Vagina (tissue), 2 donors: Measurements from ENCODE around the gene SSBP2. TPM values are rescaled to one million over a fixed set of nuclear protein-coding genes. Genes with fewer than 3 reads are reported as not detected.
"Not testable (repeated sequence)": the region's sequence is repeated elsewhere in the genome, so short reads cannot be mapped to it uniquely, and the experiment has no call there.

ENCODE experiments used
- DNase-seq, 2 donors: peaks; one replicate each; pipeline ENCODE4 v3.0.0-alpha.2; 2017; ENCODE audit errors: extremely low spot score in 2 of 2
- H3K27ac ChIP-seq: fragments of 200-600 bp; sonication (generic); one replicate; pipeline ENCODE4 v1.5.1; 2019
- H3K27me3 ChIP-seq: fragments of 200-600 bp; sonication (generic); one replicate; pipeline ENCODE4 v1.5.1; 2019
- H3K36me3 ChIP-seq, 2 donors: fragments of 200-600 bp; sonication (generic); one replicate each; pipeline ENCODE4 v1.5.1; 2017 to 2019
- H3K4me1 ChIP-seq: fragments of 200-600 bp; sonication (generic); one replicate; pipeline ENCODE4 v1.5.1; 2019
- H3K4me3 ChIP-seq, 2 donors: fragments of 200-600 bp; sonication (generic); 1 replicate in 1 of 2; 2 replicates in 1 of 2; pipeline ENCODE4 v1.5.1; 2016 to 2019
- H3K9me3 ChIP-seq: fragments of 200-600 bp; sonication (generic); one replicate; pipeline ENCODE4 v1.5.1; 2019
- POLR2A ChIP-seq, 2 donors: fragments of 450-650 bp; IDR thresholded peaks; one replicate each; pipeline ENCODE4 v1.6.1; 2017; ENCODE audit warnings: antibody characterized with exemption in 2 of 2, mild to moderate bottlenecking in 2 of 2, moderate library complexity in 2 of 2
- POLR2AphosphoS5 ChIP-seq, 2 donors: sonication (generic); formaldehyde crosslinking; IDR thresholded peaks; one replicate each; pipeline ENCODE4 v1.9.0; 2017; ENCODE audit warnings: antibody characterized with exemption in 2 of 2, mild to moderate bottlenecking in 2 of 2, low read depth in 1 of 2; ENCODE audit not compliant: insufficient read depth in 1 of 2
- intact Hi-C: fragments of 100-400 bp; cut with DNase I; formaldehyde crosslinking; loops from one replicate; pipeline ENCODE4 v1.15.1; 2023
- total RNA-seq: library from RNA; depleted of rRNA; stranded (reverse); fragments of >200 nt; gene quantifications from one replicate; pipeline ENCODE4 v1.2.3, GENCODE V29; 2016
- TF ChIP-seq, protein P1 (sequence below), 3 experiments: fragments of 450-650 bp in 2 of 3; fragments of 200-600 bp in 1 of 3; sonication (generic) in 1 of 3; IDR thresholded peaks; one replicate each; pipeline ENCODE4 v1.5.1; 2017 to 2019; ENCODE audit warnings: antibody characterized with exemption in 3 of 3, mild to moderate bottlenecking in 2 of 3, moderate library complexity in 2 of 3

SSBP2 gene
- total RNA-seq, 1 donor from 2014 or later: 66.3 TPM

DNA sequence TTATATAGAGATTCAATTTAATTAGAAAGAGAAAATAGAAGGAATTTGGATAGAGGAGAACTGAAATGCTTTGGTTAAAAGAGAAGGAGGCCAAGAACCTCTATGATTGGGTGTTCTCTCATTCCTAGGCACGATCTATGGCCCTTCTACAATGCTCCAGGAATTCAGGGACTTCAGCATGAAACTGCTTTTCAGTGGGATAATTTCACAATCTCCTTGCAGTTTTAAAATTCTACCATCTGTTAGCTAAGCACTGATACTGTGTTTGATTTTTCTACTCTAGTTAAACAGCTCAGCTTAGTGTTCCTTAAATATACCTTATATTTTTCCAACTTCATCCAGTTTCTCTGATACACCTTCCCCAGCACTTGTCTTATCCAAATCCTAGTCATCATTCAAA is 141.9 kb downstream of the SSBP2 start:
- no peaks in the 10 kb centered on the region for H3K27me3 ChIP-seq
- no peak overlapping the region for H3K27ac ChIP-seq
- H3K9me3 ChIP-seq: peaks cover 4% of the 10 kb centered on the region
- DNase-seq: no peak
- TF ChIP-seq POLR2AphosphoS5 (IDR thresholded peaks at IDR 0.05; ENCODE audit: insufficient read depth in 1 of 2, low read depth in 1 of 2) (no peak), POLR2A (IDR thresholded peaks at IDR 0.05) (no peak)
- TF ChIP-seq, protein P1, sequence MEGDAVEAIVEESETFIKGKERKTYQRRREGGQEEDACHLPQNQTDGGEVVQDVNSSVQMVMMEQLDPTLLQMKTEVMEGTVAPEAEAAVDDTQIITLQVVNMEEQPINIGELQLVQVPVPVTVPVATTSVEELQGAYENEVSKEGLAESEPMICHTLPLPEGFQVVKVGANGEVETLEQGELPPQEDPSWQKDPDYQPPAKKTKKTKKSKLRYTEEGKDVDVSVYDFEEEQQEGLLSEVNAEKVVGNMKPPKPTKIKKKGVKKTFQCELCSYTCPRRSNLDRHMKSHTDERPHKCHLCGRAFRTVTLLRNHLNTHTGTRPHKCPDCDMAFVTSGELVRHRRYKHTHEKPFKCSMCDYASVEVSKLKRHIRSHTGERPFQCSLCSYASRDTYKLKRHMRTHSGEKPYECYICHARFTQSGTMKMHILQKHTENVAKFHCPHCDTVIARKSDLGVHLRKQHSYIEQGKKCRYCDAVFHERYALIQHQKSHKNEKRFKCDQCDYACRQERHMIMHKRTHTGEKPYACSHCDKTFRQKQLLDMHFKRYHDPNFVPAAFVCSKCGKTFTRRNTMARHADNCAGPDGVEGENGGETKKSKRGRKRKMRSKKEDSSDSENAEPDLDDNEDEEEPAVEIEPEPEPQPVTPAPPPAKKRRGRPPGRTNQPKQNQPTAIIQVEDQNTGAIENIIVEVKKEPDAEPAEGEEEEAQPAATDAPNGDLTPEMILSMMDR (IDR thresholded peaks at IDR 0.05): no peak
- no peak overlapping the region for H3K4me3 ChIP-seq
- intact Hi-C loops: no loop called here
- H3K4me1 ChIP-seq: no peaks in the 10 kb centered on the region
- peaks cover 0 to 6% of the 10 kb centered on the region in 2 donors for H3K36me3 ChIP-seq

DNA sequence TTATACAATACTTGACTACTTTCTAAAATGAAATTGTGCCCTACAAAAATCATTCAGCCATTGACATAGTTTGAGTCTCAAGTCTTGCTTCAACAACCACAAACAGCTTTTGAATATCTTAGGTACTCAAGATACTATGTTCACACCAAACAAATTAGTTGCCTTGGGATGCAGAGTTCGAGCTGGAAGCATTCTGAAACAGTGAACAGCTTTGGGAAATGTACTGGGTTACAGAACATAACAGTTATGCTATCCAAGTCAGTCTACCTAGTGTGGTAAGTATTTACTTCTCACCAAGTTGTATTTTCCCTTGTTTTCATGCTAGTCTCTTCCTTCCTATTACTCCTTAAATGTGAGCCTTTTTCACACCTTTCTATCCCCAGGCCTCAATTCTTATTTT is 143.2 kb downstream of the SSBP2 start:
- no peak for TF ChIP-seq POLR2AphosphoS5 (IDR thresholded peaks at IDR 0.05; ENCODE audit: insufficient read depth in 1 of 2, low read depth in 1 of 2)
- no peaks in the 10 kb centered on the region for H3K27me3 ChIP-seq
- intact Hi-C loops: no loop called here

DNA sequence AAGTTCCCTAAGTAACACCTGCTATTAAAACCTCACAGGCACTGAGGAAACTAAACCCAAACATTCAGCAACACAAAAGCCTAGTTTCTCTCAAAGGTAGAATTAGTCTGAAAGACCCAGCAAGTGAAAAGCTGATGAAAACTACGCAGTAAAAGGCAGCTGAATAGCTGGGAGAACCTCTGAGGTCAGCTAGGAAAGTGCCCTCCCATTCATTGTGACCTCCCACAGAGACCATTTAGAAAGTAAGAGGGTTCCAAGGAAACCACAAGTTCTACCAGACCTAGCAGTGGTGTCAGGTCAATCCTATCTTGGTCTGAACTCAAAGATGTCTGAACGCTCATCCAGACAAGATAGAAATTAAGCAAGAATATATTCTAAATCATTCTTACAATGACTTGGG is 144.7 kb downstream of the SSBP2 start:
- TF ChIP-seq POLR2AphosphoS5 (IDR thresholded peaks at IDR 0.05; ENCODE audit: insufficient read depth in 1 of 2, low read depth in 1 of 2): no peak
- no peak for TF ChIP-seq POLR2A (IDR thresholded peaks at IDR 0.05)
- peaks cover 4% of the 10 kb centered on the region for H3K9me3 ChIP-seq
- no peaks in the 10 kb centered on the region for H3K27me3 ChIP-seq
- intact Hi-C loops: no loop called here
- no peak for DNase-seq
- H3K36me3 ChIP-seq: no peaks in the 10 kb centered on the region
- H3K4me1 ChIP-seq: no peaks in the 10 kb centered on the region
- H3K27ac ChIP-seq: no peak overlapping the region
- H3K4me3 ChIP-seq: no peak overlapping the region

More for the DNA sequence above, 143.2 kb downstream of the SSBP2 start:
- DNase-seq: no peak
- Histone ChIP-seq H3K4me3 (no peak overlapping the region), H3K27ac (no peak overlapping the region), H3K4me1 (no peaks in the 10 kb centered on the region), H3K9me3 (peaks cover 4% of the 10 kb centered on the region), H3K36me3 (no peaks in the 10 kb centered on the region)

DNA sequence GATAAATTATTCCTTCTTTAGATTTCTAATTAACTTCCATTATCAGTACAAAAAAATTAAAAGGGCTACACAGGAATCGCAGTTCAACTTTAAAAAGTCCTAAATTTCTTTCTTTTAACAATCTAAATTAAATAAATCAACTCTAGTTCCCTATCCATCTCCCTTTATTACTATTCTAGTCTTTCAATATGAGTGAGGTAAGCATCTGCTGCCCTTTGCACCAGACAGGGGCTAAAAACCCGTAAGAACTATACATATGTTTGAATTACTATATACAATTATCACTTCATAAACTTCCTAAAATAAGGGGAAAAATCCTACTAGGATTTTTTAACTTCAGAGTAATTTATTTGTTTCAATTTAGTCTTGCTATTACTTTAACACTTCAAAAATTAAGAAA is 145.6 kb downstream of the SSBP2 start:
- Histone ChIP-seq H3K4me1 (no peaks in the 10 kb centered on the region), H3K9me3 (peaks cover 4% of the 10 kb centered on the region), H3K27me3 (no peaks in the 10 kb centered on the region), H3K36me3 (no peaks in the 10 kb centered on the region), H3K4me3 (no peak overlapping the region), H3K27ac (no peak overlapping the region)
- intact Hi-C loops: no loop called here
- TF ChIP-seq, protein P1 (IDR thresholded peaks at IDR 0.05): no peak
- TF ChIP-seq POLR2A (IDR thresholded peaks at IDR 0.05) (no peak), POLR2AphosphoS5 (IDR thresholded peaks at IDR 0.05; ENCODE audit: insufficient read depth in 1 of 2, low read depth in 1 of 2) (no peak)
- DNase-seq: no peak

DNA sequence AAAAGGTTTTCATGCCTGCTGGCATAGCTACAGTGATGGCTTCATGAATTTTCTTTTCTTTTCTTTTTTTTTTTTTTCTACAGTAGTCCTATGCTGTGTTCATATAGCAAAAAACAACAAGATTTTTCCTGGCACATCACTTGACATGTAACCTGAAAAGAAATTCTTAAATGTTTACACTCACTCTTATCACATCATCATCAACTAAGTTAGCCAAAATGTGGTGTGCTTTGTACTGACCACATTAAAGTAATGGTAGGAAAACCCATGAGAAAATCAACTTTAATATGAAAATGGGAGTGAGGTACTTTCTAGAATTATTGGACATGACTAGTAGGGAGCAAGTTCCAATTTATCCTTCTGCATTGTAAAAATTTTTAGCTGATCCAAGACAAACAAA is 146.7 kb downstream of the SSBP2 start:
- no peak for DNase-seq
- H3K27me3 ChIP-seq: no peaks in the 10 kb centered on the region
- H3K4me1 ChIP-seq: no peaks in the 10 kb centered on the region
- no peak overlapping the region for H3K27ac ChIP-seq
- TF ChIP-seq, protein P1 (IDR thresholded peaks at IDR 0.05): no peak
- TF ChIP-seq POLR2A (IDR thresholded peaks at IDR 0.05) (no peak), POLR2AphosphoS5 (IDR thresholded peaks at IDR 0.05; ENCODE audit: insufficient read depth in 1 of 2, low read depth in 1 of 2) (no peak)
- no peak overlapping the region for H3K4me3 ChIP-seq
- H3K9me3 ChIP-seq: no peaks in the 10 kb centered on the region
- no peaks in the 10 kb centered on the region for H3K36me3 ChIP-seq
- intact Hi-C loops: no loop called here

DNA sequence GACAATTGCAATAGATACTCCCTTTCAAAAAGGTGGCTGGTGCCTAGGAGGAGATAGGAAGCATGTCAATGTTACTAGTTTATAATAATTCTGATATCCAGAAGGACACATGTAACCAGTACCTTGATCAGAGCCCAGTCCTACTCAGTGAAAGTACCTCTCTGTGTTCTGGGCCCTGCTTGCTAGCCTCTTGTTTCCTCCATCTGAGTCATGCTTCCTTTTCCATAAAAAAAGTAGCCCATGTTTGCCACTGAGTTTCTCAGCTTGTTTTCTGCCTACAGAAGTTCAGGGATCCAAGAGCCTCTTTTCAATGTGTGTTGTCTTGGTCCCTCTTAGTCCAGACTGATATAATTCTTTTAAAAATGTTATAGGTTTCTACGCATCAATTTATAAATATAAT is 149.0 kb downstream of the SSBP2 start:
- intact Hi-C loops: no loop called here
- H3K27me3 ChIP-seq: no peaks in the 10 kb centered on the region
- TF ChIP-seq POLR2A (IDR thresholded peaks at IDR 0.05): no peak
- no peak for TF ChIP-seq POLR2AphosphoS5 (IDR thresholded peaks at IDR 0.05; ENCODE audit: insufficient read depth in 1 of 2, low read depth in 1 of 2)
- TF ChIP-seq, protein P1 (IDR thresholded peaks at IDR 0.05): no peak
- DNase-seq: no peak
- no peak overlapping the region for H3K27ac ChIP-seq
- H3K36me3 ChIP-seq: peaks cover 0 to 8% of the 10 kb centered on the region in 2 donors
- H3K4me1 ChIP-seq: no peaks in the 10 kb centered on the region
- H3K4me3 ChIP-seq: no peak overlapping the region
- H3K9me3 ChIP-seq: no peaks in the 10 kb centered on the region

DNA sequence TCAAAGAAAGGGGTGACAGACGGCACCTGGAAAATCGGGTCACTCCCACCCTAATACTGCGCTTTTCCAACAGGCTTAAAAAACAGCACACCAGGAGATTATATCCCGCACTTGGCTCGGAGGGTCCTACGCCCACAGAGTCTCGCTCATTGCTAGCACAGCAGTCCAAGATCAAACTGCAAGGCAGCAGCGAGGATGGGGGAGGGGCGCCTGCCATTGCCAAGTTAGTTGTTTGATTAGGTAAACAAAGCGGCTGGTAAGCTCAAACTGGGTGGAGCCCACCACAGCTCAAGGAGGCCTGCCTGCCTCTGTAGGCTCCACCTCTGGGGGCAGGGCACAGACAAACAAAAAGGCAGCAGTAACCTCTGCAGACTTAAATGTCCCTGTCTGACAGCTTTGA is 158.8 kb downstream of the SSBP2 start:
- H3K36me3 ChIP-seq, H3K9me3 ChIP-seq, H3K4me3 ChIP-seq, H3K4me1 ChIP-seq, DNase-seq, H3K27me3 ChIP-seq, H3K27ac ChIP-seq, intact Hi-C loops: not testable (repeated sequence)
